Gastroesophageal sphincter (tissue), 3 donors: ENCODE results near the gene ARHGAP42.

ENCODE experiments used
- CTCF ChIP-seq, 4 experiments: fragments of 200-600 bp in 2 of 4; fragments of 450-650 bp in 2 of 4; sonication (generic) in 1 of 4; IDR thresholded peaks; one replicate each; pipeline ENCODE4 v1.5.1; 2017 to 2019; ENCODE audit warnings: antibody characterized with exemption in 4 of 4, mild to moderate bottlenecking in 2 of 4, moderate library complexity in 2 of 4
- EP300 ChIP-seq: sonication (generic); formaldehyde crosslinking; IDR thresholded peaks from one replicate; pipeline ENCODE4 v1.6.1; 2017; ENCODE audit warnings: antibody characterized with exemption, mild to moderate bottlenecking
- POLR2AphosphoS5 ChIP-seq: sonication (generic); formaldehyde crosslinking; IDR thresholded peaks from one replicate; pipeline ENCODE4 v1.6.1; 2017; ENCODE audit warnings: antibody characterized with exemption

GRCh38 chr11:100808904-100809491 is 121.9 kb downstream of the ARHGAP42 start:
- no peak for TF ChIP-seq CTCF (IDR thresholded peaks at IDR 0.05)
- TF ChIP-seq EP300: no peak
- no peak for TF ChIP-seq POLR2AphosphoS5
